Activated CD8-positive, alpha-beta memory T cell treated with anti-CD3 and anti-CD28 coated beads, Interleukin-2, amount 10 ng/mL, durations not matched to agents 7 days and 5 days (primary cell): ENCODE data around the gene C13orf46. TPM values are rescaled to one million over a fixed set of nuclear protein-coding genes. Genes with fewer than 3 reads are reported as not detected.

Experiments used
- ATAC-seq: fragments of 150-1000 bp; cut with Tn5 transposase; one replicate; pipeline ENCODE4 v1.10.0; 2021; ENCODE audit warnings: moderate library complexity
- CTCF ChIA-PET: fragments of 350-600 bp; sonication (Branson Sonifier 250); formaldehyde crosslinking; loops from one replicate; lab custom pipeline; 2021; ENCODE audit warnings: antibody characterized with exemption; lab: Charles Lee
- DNase-seq: peaks from one replicate; pipeline ENCODE4 v3.0.0-alpha.2; 2020
- H3K27ac Mint-ChIP-seq: one replicate; pipeline ENCODE4 v1.8.0; 2021; ENCODE audit warnings: mild to moderate bottlenecking, mixed read lengths
- H3K27me3 Mint-ChIP-seq: one replicate; pipeline ENCODE4 v1.8.0; 2021; ENCODE audit warnings: mixed read lengths
- H3K36me3 Mint-ChIP-seq: one replicate; pipeline ENCODE4 v1.8.0; 2021; ENCODE audit warnings: mild to moderate bottlenecking, mixed read lengths
- H3K4me1 Mint-ChIP-seq: one replicate; pipeline ENCODE4 v1.8.0; 2021; ENCODE audit warnings: mixed read lengths
- H3K4me3 Mint-ChIP-seq: one replicate; pipeline ENCODE4 v1.8.0; 2021; ENCODE audit warnings: mild to moderate bottlenecking, moderate library complexity, mixed read lengths
- H3K9me3 Mint-ChIP-seq: one replicate; pipeline ENCODE4 v1.8.0; 2022; ENCODE audit warnings: low read depth, mixed read lengths
- total RNA-seq, 2 experiments: library from RNA; stranded (reverse); gene quantifications; one replicate each; pipeline ENCODE4 v1.2.3, GENCODE V29; 2021

Gene C13orf46
- total RNA-seq, 2 experiments from 2014 or later, result 0.37 to 2.3 TPM

GRCh38 chr13:113977976-113978375 lies 4.1 kb upstream of the C13orf46 start:
- ATAC-seq, result no peak
- Mint-ChIP-seq H3K4me1 (no peaks in the 10 kb centered on the region), H3K27ac (no peak overlapping the region), H3K4me3 (no peak overlapping the region), H3K9me3 (no peaks in the 10 kb centered on the region), H3K36me3 (peaks cover 17% of the 10 kb centered on the region), H3K27me3 (no peaks in the 10 kb centered on the region)
- no peak for DNase-seq
- CTCF ChIA-PET, result no interaction called here

GRCh38 chr13:113976711-113977684 lies 3.1 kb upstream of the C13orf46 start:
- Mint-ChIP-seq H3K36me3 (peaks cover 17% of the 10 kb centered on the region), H3K27ac (no peak overlapping the region), H3K4me1 (no peaks in the 10 kb centered on the region), H3K4me3 (no peak overlapping the region), H3K9me3 (no peaks in the 10 kb centered on the region), H3K27me3 (no peaks in the 10 kb centered on the region)
- ATAC-seq (no peak), DNase-seq (no peak)
- CTCF ChIA-PET, result no interaction called here

GRCh38 chr13:113975416-113975815 lies 1.5 kb upstream of the C13orf46 start:
- H3K27me3 Mint-ChIP-seq, result no peaks in the 10 kb centered on the region
- ATAC-seq (no peak), DNase-seq (no peak)
- H3K4me1 Mint-ChIP-seq, result no peaks in the 10 kb centered on the region
- no peak overlapping the region for H3K27ac Mint-ChIP-seq
- no peaks in the 10 kb centered on the region for H3K9me3 Mint-ChIP-seq
- H3K36me3 Mint-ChIP-seq, result peaks cover 8% of the 10 kb centered on the region
- CTCF ChIA-PET, result no interaction called here
- no peak overlapping the region for H3K4me3 Mint-ChIP-seq

- Mint-ChIP-seq H3K27ac (no peak overlapping the region), H3K27me3 (no peaks in the 10 kb centered on the region), H3K4me1 (no peaks in the 10 kb centered on the region), H3K4me3 (no peak overlapping the region), H3K36me3 (peaks cover 1% of the 10 kb centered on the region), H3K9me3 (no peaks in the 10 kb centered on the region)
- CTCF ChIA-PET, result no interaction called here
- ATAC-seq, result no peak
- DNase-seq, result no peak
Measured at GRCh38 chr13:113974304-113975281, 717 bp upstream of the C13orf46 start.

GRCh38 chr13:113972451-113973217 lies 1.2 kb downstream of the C13orf46 start:
- H3K36me3 Mint-ChIP-seq, result peaks cover 1% of the 10 kb centered on the region
- no peak overlapping the region for H3K27ac Mint-ChIP-seq
- no peaks in the 10 kb centered on the region for H3K27me3 Mint-ChIP-seq
- no peaks in the 10 kb centered on the region for H3K9me3 Mint-ChIP-seq
- DNase-seq, result no peak
- CTCF ChIA-PET, result no interaction called here
- no peak overlapping the region for H3K4me3 Mint-ChIP-seq
- ATAC-seq, result no peak
- H3K4me1 Mint-ChIP-seq, result no peaks in the 10 kb centered on the region

GRCh38 chr13:113971471-113972231 lies 2.2 kb downstream of the C13orf46 start:
- ATAC-seq, result no peak
- H3K9me3 Mint-ChIP-seq, result no peaks in the 10 kb centered on the region
- H3K27ac Mint-ChIP-seq, result no peak overlapping the region
- CTCF ChIA-PET, result no interaction called here
- no peak overlapping the region for H3K4me3 Mint-ChIP-seq
- DNase-seq, result no peak
- H3K36me3 Mint-ChIP-seq, result peaks cover 1% of the 10 kb centered on the region
- no peaks in the 10 kb centered on the region for H3K27me3 Mint-ChIP-seq
- H3K4me1 Mint-ChIP-seq, result no peaks in the 10 kb centered on the region

GRCh38 chr13:113970810-113971470 lies 2.9 kb downstream of the C13orf46 start:
- no peaks in the 10 kb centered on the region for H3K36me3 Mint-ChIP-seq

GRCh38 chr13:113969973-113970611 lies 3.8 kb downstream of the C13orf46 start:
- Mint-ChIP-seq H3K27me3 (no peaks in the 10 kb centered on the region), H3K27ac (no peak overlapping the region), H3K9me3 (no peaks in the 10 kb centered on the region), H3K36me3 (no peaks in the 10 kb centered on the region), H3K4me3 (no peak overlapping the region), H3K4me1 (no peaks in the 10 kb centered on the region)
- CTCF ChIA-PET, result no interaction called here
- DNase-seq (no peak), ATAC-seq (no peak)

More at GRCh38 chr13:113970810-113971470, 2.9 kb downstream of the C13orf46 start:
- H3K4me3 Mint-ChIP-seq, result no peak overlapping the region
- H3K9me3 Mint-ChIP-seq, result no peaks in the 10 kb centered on the region
- no peak for DNase-seq
- no peak for ATAC-seq
- H3K4me1 Mint-ChIP-seq, result no peaks in the 10 kb centered on the region
- H3K27ac Mint-ChIP-seq, result no peak overlapping the region
- CTCF ChIA-PET, result no interaction called here
- no peaks in the 10 kb centered on the region for H3K27me3 Mint-ChIP-seq

- Mint-ChIP-seq H3K4me3 (no peak overlapping the region), H3K9me3 (no peaks in the 10 kb centered on the region), H3K4me1 (no peaks in the 10 kb centered on the region), H3K27me3 (no peaks in the 10 kb centered on the region), H3K36me3 (no peaks in the 10 kb centered on the region), H3K27ac (no peak overlapping the region)
- no peak for DNase-seq
- ATAC-seq, result no peak
- CTCF ChIA-PET, result no interaction called here
Measured at GRCh38 chr13:113969311-113969972, 4.4 kb downstream of the C13orf46 start.

GRCh38 chr13:113968463-113969310 lies 5.2 kb downstream of the C13orf46 start:
- Mint-ChIP-seq H3K4me3 (no peak overlapping the region), H3K27me3 (no peaks in the 10 kb centered on the region), H3K9me3 (no peaks in the 10 kb centered on the region), H3K4me1 (no peaks in the 10 kb centered on the region), H3K27ac (no peak overlapping the region), H3K36me3 (no peaks in the 10 kb centered on the region)
- ATAC-seq (no peak), DNase-seq (no peak)
- CTCF ChIA-PET, result no interaction called here
